GM12874 (cell line): ENCODE measurements around the gene SMCHD1.

ENCODE experiments used
- TF ChIP-seq, protein P1 (sequence below): IDR thresholded peaks from 2 replicates; pipeline ENCODE4 v1.5.1; 2011; ENCODE audit warnings: low read depth, mild to moderate bottlenecking, control low read depth, low read length, moderate library complexity; ENCODE audit not compliant: insufficient read depth

Gene SMCHD1

DNA sequence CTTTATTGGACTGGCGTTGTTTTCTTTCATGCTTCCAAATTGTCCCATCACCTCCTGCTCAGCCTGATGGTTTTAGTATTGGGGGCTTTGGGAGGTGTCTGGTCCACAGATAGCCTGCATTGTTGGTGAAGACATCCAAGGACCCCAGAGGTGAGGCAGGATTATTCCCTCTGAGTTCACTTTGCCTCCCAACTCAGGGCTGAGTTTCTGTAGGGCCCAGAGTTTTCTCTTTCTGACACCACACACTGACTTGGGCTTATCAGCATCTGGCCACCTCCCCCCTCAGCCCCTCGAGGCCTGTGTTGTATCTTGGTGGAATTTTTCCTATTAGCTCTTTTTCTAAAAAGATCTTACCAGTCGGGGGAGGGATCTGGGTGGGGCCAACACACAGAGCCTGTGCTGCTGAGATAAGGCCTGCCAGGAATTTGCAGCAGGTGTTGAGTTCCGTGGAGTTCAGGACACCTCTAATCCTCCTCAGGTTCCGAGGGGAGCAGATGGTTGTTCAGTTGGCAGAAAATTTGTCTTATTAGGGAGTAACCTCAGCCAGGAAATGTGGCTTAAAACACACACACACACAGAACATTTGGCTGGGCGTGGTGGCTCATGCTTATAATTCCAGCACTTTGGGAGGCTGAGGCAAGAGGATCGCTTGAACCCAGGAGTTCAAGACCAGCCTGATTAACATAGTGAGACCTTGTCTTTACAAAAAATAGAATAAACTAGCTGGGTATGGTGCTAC is 198.6 kb downstream of the SMCHD1 start:
- TF ChIP-seq, protein P1, sequence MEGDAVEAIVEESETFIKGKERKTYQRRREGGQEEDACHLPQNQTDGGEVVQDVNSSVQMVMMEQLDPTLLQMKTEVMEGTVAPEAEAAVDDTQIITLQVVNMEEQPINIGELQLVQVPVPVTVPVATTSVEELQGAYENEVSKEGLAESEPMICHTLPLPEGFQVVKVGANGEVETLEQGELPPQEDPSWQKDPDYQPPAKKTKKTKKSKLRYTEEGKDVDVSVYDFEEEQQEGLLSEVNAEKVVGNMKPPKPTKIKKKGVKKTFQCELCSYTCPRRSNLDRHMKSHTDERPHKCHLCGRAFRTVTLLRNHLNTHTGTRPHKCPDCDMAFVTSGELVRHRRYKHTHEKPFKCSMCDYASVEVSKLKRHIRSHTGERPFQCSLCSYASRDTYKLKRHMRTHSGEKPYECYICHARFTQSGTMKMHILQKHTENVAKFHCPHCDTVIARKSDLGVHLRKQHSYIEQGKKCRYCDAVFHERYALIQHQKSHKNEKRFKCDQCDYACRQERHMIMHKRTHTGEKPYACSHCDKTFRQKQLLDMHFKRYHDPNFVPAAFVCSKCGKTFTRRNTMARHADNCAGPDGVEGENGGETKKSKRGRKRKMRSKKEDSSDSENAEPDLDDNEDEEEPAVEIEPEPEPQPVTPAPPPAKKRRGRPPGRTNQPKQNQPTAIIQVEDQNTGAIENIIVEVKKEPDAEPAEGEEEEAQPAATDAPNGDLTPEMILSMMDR = no peak
